GM12878 (cell line): ENCODE results near the gene ADGRL3. TPM values are rescaled to one million over a fixed set of nuclear protein-coding genes. Genes with fewer than 3 reads are reported as not detected.

Source experiments
- ATAC-seq: fragments of 200-7000 bp; cut with Tn5 transposase; 3 replicates; pipeline ENCODE4 v1.9.1; 2020; ENCODE audit warnings: mild to moderate bottlenecking, moderate library complexity
- BruUV-seq: library from RNA; stranded (reverse); fragments of 400-500 nt; replicated peaks from 2 replicates; lab custom pipeline; 2021; lab: Mats Ljungman, UMichigan
- CTCF ChIA-PET: fragments of 300-600 bp; sonication (Branson Sonifier 250); formaldehyde crosslinking; extraction: SDS; loops from one replicate; lab custom pipeline; 2021; ENCODE audit warnings: inconsistent platforms; lab: Yijun Ruan, JAX
- POLR2A ChIA-PET: fragments of 350-600 bp; formaldehyde crosslinking; extraction: SDS; loops from one replicate; lab custom pipeline; 2021; ENCODE audit warnings: inconsistent platforms; lab: Charles Lee
- RAD21 ChIA-PET: fragments of 300-600 bp; sonication (Branson Sonifier 250); formaldehyde crosslinking; loops from one replicate; lab custom pipeline; 2023; ENCODE audit warnings: antibody characterized with exemption; ENCODE audit not compliant: unreplicated experiment; lab: Charles Lee
- SMC1A ChIA-PET: fragments of 300-600 bp; sonication (Branson Sonifier 250); formaldehyde crosslinking; loops from one replicate; lab custom pipeline; 2023; ENCODE audit not compliant: unreplicated experiment, uncharacterized antibody; lab: Charles Lee
- DNase-seq: peaks from one replicate; pipeline ENCODE4 v3.0.0-alpha.2; 2011; ENCODE audit warnings: low read depth, low spot score
- FAIRE-seq: peaks from 3 replicates; lab custom pipeline; 2011; peaks lifted over from hg19 to GRCh38; lab: Jason Lieb, UNC
- H2AFZ ChIP-seq: 2 replicates; pipeline ENCODE4 v1.6.0; 2011; ENCODE audit warnings: low read depth, low read length, control low read depth; ENCODE audit not compliant: control insufficient read depth
- H3K27ac ChIP-seq: 2 replicates; pipeline ENCODE4 v1.5.1; 2011; ENCODE audit warnings: control low read depth; ENCODE audit not compliant: control insufficient read depth, insufficient read depth
- H3K27me3 ChIP-seq, 2 experiments: replicated peaks in 1 of 2; 2 replicates each; pipeline versions ENCODE4 v1.6.0 to v1.6.1; 2011; ENCODE audit warnings: low read length in 1 of 2; ENCODE audit not compliant: control insufficient read depth in 2 of 2, insufficient read depth in 2 of 2
- H3K36me3 ChIP-seq, 2 experiments: 2 replicates each; pipeline ENCODE4 v1.5.1; 2011; ENCODE audit warnings: low read length in 1 of 2; ENCODE audit not compliant: control insufficient read depth in 2 of 2, insufficient read depth in 2 of 2
- H3K4me1 ChIP-seq: 2 replicates; pipeline ENCODE4 v1.6.1; 2011; ENCODE audit warnings: mild to moderate bottlenecking, low read length, moderate library complexity, mixed read lengths; ENCODE audit not compliant: control insufficient read depth, insufficient read depth
- H3K4me2 ChIP-seq: 2 replicates; pipeline ENCODE4 v1.6.0; 2011; ENCODE audit warnings: control low read depth; ENCODE audit not compliant: control insufficient read depth, insufficient read depth
- H3K4me3 ChIP-seq: fragments of 200-600 bp; sonication (generic); 2 replicates; pipeline ENCODE4 v1.5.1; 2016
- H3K79me2 ChIP-seq: 2 replicates; pipeline ENCODE4 v1.6.0; 2011; ENCODE audit warnings: low read length; ENCODE audit not compliant: control insufficient read depth, insufficient read depth
- H3K9ac ChIP-seq: 2 replicates; pipeline ENCODE4 v1.8.0; 2011; ENCODE audit warnings: low read length, control low read depth, mixed read lengths; ENCODE audit not compliant: control insufficient read depth, insufficient read depth
- H3K9me3 ChIP-seq: replicated peaks from 3 replicates; pipeline ENCODE4 v1.5.1; 2011; ENCODE audit warnings: mild to moderate bottlenecking, low read length; ENCODE audit not compliant: control insufficient read depth, insufficient read depth
- H4K20me1 ChIP-seq: 2 replicates; pipeline ENCODE4 v1.6.0; 2011; ENCODE audit not compliant: control insufficient read depth, insufficient read depth
- CBX3 ChIP-seq: fragments of 200-600 bp; sonication (generic); IDR thresholded peaks from 2 replicates; pipeline ENCODE4 v1.6.1; 2016; ENCODE audit warnings: low read depth, borderline replicate concordance
- CEBPZ ChIP-seq: fragments of 150-350 bp; IDR thresholded peaks from 2 replicates; pipeline ENCODE4 v1.6.1; 2016; ENCODE audit warnings: low read depth, low read length
- CHD2 ChIP-seq: IDR thresholded peaks from 2 replicates; pipeline ENCODE4 v1.6.1; 2011; ENCODE audit warnings: low read depth, low read length, improper control_type of control experiment, borderline replicate concordance
- CTCF ChIP-seq, 3 experiments: IDR thresholded peaks in 2 of 3; conservative IDR thresholded peaks in 1 of 3; 2 replicates each; pipeline ENCODE4 v1.5.1; 2011; ENCODE audit warnings: low read depth in 3 of 3, low read length in 3 of 3, mild to moderate bottlenecking in 3 of 3, control low read depth in 2 of 3, moderate library complexity in 2 of 3, inconsistent platforms in 1 of 3, mixed read lengths in 1 of 3; ENCODE audit not compliant: control insufficient read depth in 2 of 3, insufficient read depth in 1 of 3; ENCODE audit errors: extremely low read depth in 1 of 3
- E4F1 ChIP-seq: fragments of 450-650 bp; IDR thresholded peaks from 2 replicates; pipeline ENCODE4 v1.6.1; 2018; ENCODE audit warnings: borderline replicate concordance, mild to moderate bottlenecking; ENCODE audit not compliant: partially characterized antibody
- KDM1A ChIP-seq: fragments of 200-600 bp; sonication (generic); IDR thresholded peaks from 2 replicates; pipeline ENCODE4 v1.6.1; 2016; ENCODE audit warnings: borderline replicate concordance
- MTA3 ChIP-seq: IDR thresholded peaks from 2 replicates; pipeline ENCODE4 v1.6.1; 2012; ENCODE audit warnings: low read length, inconsistent platforms, borderline replicate concordance
- NR2C1 ChIP-seq: fragments of 450-650 bp; IDR thresholded peaks from 2 replicates; pipeline ENCODE4 v1.6.1; 2017; ENCODE audit warnings: antibody characterized with exemption, mild to moderate bottlenecking, moderate library complexity
- SIX5 ChIP-seq: IDR thresholded peaks from 2 replicates; pipeline ENCODE4 v1.6.1; 2011; ENCODE audit warnings: mild to moderate bottlenecking, low read depth, low read length, moderate library complexity; ENCODE audit not compliant: severe bottlenecking
- SMAD1 ChIP-seq: fragments of 450-650 bp; IDR thresholded peaks from 2 replicates; pipeline ENCODE4 v1.6.1; 2018; ENCODE audit warnings: mild to moderate bottlenecking, low read depth; ENCODE audit not compliant: partially characterized antibody
- SMARCA5 ChIP-seq: fragments of 450-650 bp; IDR thresholded peaks from 2 replicates; pipeline ENCODE4 v1.6.1; 2017; ENCODE audit warnings: mild to moderate bottlenecking
- USF1 ChIP-seq: IDR thresholded peaks from 2 replicates; pipeline ENCODE4 v1.6.1; 2011; ENCODE audit warnings: borderline replicate concordance, low read depth, mild to moderate bottlenecking, moderate library complexity, mixed read lengths, low read length; ENCODE audit not compliant: insufficient read depth; ENCODE audit errors: extremely low read length
- WGBS: methylation state at CpG from one replicate; pipeline ENCODE4 v1.1.6; 2016; ENCODE audit warnings: low lambda C conversion rate; ENCODE audit not compliant: insufficient replicate concordance, insufficient coverage; ENCODE audit errors: missing lambda C conversion rate; 5-methylcytosine and 5-hydroxymethylcytosine counted together
- in situ Hi-C: fragments of 300-500 bp; cut with MboI; formaldehyde crosslinking; loops from 9 replicates; pipeline ENCODE4 v1.14.3; 2018; ENCODE audit warnings: mixed read lengths
- intact Hi-C: fragments of 100-400 bp; cut with micrococcal nuclease; formaldehyde crosslinking; loops from one replicate; pipeline ENCODE4 v1.14.2; 2022; ENCODE audit not compliant: unreplicated experiment
- polyA plus RNA-seq, 11 experiments: library from polyadenylated mRNA; depleted of rRNA in 4 of 11; unstranded in 6 of 11; stranded (reverse) in 5 of 11; fragments of >200 nt; fragmentation: Nextera tagmentation in 4 of 11; fragmentation: Illumina TruSeq in 1 of 11; extraction: Ambion mirVana in 4 of 11; extraction: Trizol in 1 of 11; gene quantifications; 1 replicate in 1 of 11; 2 replicates in 10 of 11; pipeline versions ENCODE4 v1.2.1 to v1.2.3, GENCODE V29; 2011 to 2016; ENCODE audit warnings: inconsistent platforms in 2 of 11, missing spikeins in 2 of 11, low read depth in 1 of 11
- total RNA-seq, 4 experiments: library from RNA; depleted of rRNA in 3 of 4; stranded (reverse); fragments of >200 nt in 3 of 4; fragmentation: Illumina TruSeq in 1 of 4; extraction: Trizol in 1 of 4; gene quantifications; 2 replicates each; pipeline versions ENCODE4 v1.2.1 to v1.2.3, GENCODE V29; 2013 to 2021

ADGRL3 gene
- total and polyA plus RNA-seq, 10 of the 15 experiments (the other 5 are each of a cell fraction or from before 2014, with no cell fraction given) = 1.1 TPM; not detected in 9

- SMC1A ChIA-PET = no interaction called here
- intact Hi-C loops = no loop called here
- TF ChIP-seq NR2C1 (no peak), USF1 (no peak), CBX3 (no peak), SMAD1 (no peak), E4F1 (no peak), CEBPZ (no peak), SIX5 (no peak), SMARCA5 (no peak), CHD2 (no peak), CTCF (IDR thresholded peaks at IDR 0.05 in 2 of 3, conservative IDR thresholded peaks at IDR 0.05 in 1 of 3; ENCODE audit: control insufficient read depth in 2 of 3, extremely low read depth in 1 of 3, insufficient read depth in 1 of 3, low read depth in 3 of 3, low read length in 3 of 3) (no peak), MTA3 (no peak), KDM1A (no peak)
- Histone ChIP-seq H3K9me3 (no peaks in the 10 kb centered on the region), H3K79me2 (no peaks in the 10 kb centered on the region), H4K20me1 (no peaks in the 10 kb centered on the region), H3K36me3 (no peaks in the 10 kb centered on the region), H3K4me3 (no peak overlapping the region), H3K4me1 (no peaks in the 10 kb centered on the region), H2AFZ (no peak overlapping the region), H3K27ac (no peak overlapping the region), H3K27me3 (no peaks in the 10 kb centered on the region), H3K9ac (no peak overlapping the region), H3K4me2 (no peak overlapping the region)
- CTCF ChIA-PET = interaction anchor here (0.6 kb wide), 1 partner anchor 11 kb away, joined by 3 read pairs; no protein-coding TSS in a partner anchor
- DNase-seq (no peak), FAIRE-seq (no peak), ATAC-seq (no peak)
- WGBS = 6% methylated on average over 5 of the region's 5 CpGs
- in situ Hi-C loops = no loop called here
- RAD21 ChIA-PET = no interaction called here
- no TSS peak for BruUV-seq
- POLR2A ChIA-PET = no interaction called here
Measured at GRCh38 chr4:61180405-61180804, 19.7 kb upstream of the ADGRL3 start.
